ENCODE measurements around the gene ATP6V1A.

The ATP6V1A gene

GRCh38 chr3:113719758-113720157, 27.1 kb upstream of the ATP6V1A start:
- ATAC-seq = no peak
- TF ChIP-seq ZFP3 (CRISPR knock-in tag; IDR thresholded peaks at IDR 0.05) (no peak), PPARA (CRISPR knock-in tag; IDR thresholded peaks at IDR 0.05; ENCODE audit: borderline replicate concordance) (no peak), CREB5 (CRISPR knock-in tag; IDR thresholded peaks at IDR 0.05; ENCODE audit: low read depth) (no peak), RARB (CRISPR knock-in tag; IDR thresholded peaks at IDR 0.05) (no peak), TCF4 (CRISPR knock-in tag; IDR thresholded peaks at IDR 0.05; ENCODE audit: borderline replicate concordance) (no peak), PATZ1 (CRISPR knock-in tag; IDR thresholded peaks at IDR 0.05; ENCODE audit: borderline replicate concordance) (no peak), CSDC2 (CRISPR knock-in tag; IDR thresholded peaks at IDR 0.05) (no peak), ZNF8 (CRISPR knock-in tag; IDR thresholded peaks at IDR 0.05) (no peak), GLIS3 (CRISPR knock-in tag; IDR thresholded peaks at IDR 0.05) (no peak), ZC3H10 (CRISPR knock-in tag; IDR thresholded peaks at IDR 0.05) (no peak), SNAI2 (CRISPR knock-in tag; IDR thresholded peaks at IDR 0.05) (no peak), OSR1 (CRISPR knock-in tag; IDR thresholded peaks at IDR 0.05) (no peak)
- TF ChIP-seq, protein P1, sequence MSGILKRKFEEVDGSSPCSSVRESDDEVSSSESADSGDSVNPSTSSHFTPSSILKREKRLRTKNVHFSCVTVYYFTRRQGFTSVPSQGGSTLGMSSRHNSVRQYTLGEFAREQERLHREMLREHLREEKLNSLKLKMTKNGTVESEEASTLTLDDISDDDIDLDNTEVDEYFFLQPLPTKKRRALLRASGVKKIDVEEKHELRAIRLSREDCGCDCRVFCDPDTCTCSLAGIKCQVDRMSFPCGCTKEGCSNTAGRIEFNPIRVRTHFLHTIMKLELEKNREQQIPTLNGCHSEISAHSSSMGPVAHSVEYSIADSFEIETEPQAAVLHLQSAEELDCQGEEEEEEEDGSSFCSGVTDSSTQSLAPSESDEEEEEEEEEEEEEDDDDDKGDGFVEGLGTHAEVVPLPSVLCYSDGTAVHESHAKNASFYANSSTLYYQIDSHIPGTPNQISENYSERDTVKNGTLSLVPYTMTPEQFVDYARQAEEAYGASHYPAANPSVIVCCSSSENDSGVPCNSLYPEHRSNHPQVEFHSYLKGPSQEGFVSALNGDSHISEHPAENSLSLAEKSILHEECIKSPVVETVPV (CRISPR knock-in tag; IDR thresholded peaks at IDR 0.05) = no peak
- TF ChIP-seq, protein P2, sequence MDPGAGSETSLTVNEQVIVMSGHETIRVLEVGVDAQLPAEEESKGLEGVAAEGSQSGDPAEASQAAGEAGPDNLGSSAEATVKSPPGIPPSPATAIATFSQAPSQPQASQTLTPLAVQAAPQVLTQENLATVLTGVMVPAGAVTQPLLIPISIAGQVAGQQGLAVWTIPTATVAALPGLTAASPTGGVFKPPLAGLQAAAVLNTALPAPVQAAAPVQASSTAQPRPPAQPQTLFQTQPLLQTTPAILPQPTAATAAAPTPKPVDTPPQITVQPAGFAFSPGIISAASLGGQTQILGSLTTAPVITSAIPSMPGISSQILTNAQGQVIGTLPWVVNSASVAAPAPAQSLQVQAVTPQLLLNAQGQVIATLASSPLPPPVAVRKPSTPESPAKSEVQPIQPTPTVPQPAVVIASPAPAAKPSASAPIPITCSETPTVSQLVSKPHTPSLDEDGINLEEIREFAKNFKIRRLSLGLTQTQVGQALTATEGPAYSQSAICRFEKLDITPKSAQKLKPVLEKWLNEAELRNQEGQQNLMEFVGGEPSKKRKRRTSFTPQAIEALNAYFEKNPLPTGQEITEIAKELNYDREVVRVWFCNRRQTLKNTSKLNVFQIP (CRISPR knock-in tag; IDR thresholded peaks at IDR 0.05; ENCODE audit: borderline replicate concordance, low read depth) = no peak

- no peak for ATAC-seq
- no peak for TF ChIP-seq BACH2 (CRISPR knock-in tag; IDR thresholded peaks at IDR 0.05; ENCODE audit: borderline replicate concordance)
- TF ChIP-seq CSDC2 (CRISPR knock-in tag; IDR thresholded peaks at IDR 0.05) = no peak
Observed at GRCh38 chr3:113721636-113722035, 25.2 kb upstream of the ATP6V1A start.

DNA sequence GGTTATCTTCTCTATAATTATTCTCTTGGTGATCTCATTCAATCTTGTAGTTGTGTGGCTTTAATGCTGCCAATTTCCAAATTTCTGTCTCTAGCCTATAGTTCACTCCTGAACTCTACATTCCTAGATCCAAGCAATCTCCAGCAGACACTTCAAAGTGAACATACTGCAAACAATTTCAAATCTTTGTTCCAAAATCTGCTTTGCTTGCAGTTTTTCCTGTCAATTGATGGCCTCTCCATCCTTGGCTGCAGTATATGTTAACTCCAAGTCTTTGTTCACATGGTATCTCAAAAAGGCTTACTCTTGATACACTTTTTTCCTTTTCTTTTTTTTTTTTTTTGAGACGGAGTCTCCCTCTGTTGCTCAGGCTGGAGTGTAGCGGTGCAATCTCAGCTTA, 18.2 kb upstream of the ATP6V1A start:
- no peak for TF ChIP-seq ZC3H10 (CRISPR knock-in tag; IDR thresholded peaks at IDR 0.05)
- TF ChIP-seq GLIS3 (CRISPR knock-in tag; IDR thresholded peaks at IDR 0.05) = no peak
- TF ChIP-seq ZNF8 (CRISPR knock-in tag; IDR thresholded peaks at IDR 0.05) = no peak
- no peak for TF ChIP-seq ZNF565 (CRISPR knock-in tag; conservative IDR thresholded peaks at IDR 0.05; ENCODE audit: low read depth)
- TF ChIP-seq ZFP30 (CRISPR knock-in tag; IDR thresholded peaks at IDR 0.05) = no peak
- TF ChIP-seq BACH2 (CRISPR knock-in tag; IDR thresholded peaks at IDR 0.05; ENCODE audit: borderline replicate concordance) = no peak
- TF ChIP-seq PPARA (CRISPR knock-in tag; IDR thresholded peaks at IDR 0.05; ENCODE audit: borderline replicate concordance) = no peak
- no peak for TF ChIP-seq OSR1 (CRISPR knock-in tag; IDR thresholded peaks at IDR 0.05)
- no peak for TF ChIP-seq ESRRG (CRISPR knock-in tag; IDR thresholded peaks at IDR 0.05)
- TF ChIP-seq, protein P1 (CRISPR knock-in tag; IDR thresholded peaks at IDR 0.05) = no peak
- no peak for TF ChIP-seq ZFP3 (CRISPR knock-in tag; IDR thresholded peaks at IDR 0.05)
- TF ChIP-seq ZNF70 (CRISPR knock-in tag; IDR thresholded peaks at IDR 0.05) = no peak
- TF ChIP-seq ISL1 (CRISPR knock-in tag; IDR thresholded peaks at IDR 0.05) = no peak
- ATAC-seq = no peak

DNA sequence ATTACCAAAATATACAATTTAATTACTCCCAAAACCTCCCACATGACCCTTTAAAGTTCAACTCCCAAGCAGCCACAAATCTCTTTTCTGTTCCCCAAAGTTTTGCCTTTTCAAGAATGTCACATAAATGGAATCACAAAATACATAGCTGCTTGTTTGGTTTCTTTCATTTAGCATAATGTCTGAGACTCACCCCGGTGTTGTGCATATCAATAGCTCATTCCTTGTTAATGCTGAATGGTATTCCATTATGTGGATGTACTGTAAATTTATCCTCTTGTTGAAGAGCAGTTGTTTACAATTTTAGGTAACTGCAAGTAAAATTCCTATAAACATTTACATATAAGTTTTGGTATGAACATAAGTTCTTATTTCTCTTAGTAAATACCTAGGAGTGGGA, 16.3 kb upstream of the ATP6V1A start:
- no peak for ATAC-seq
- TF ChIP-seq CREB5 (CRISPR knock-in tag; IDR thresholded peaks at IDR 0.05; ENCODE audit: low read depth) = no peak
- TF ChIP-seq ARNTL (CRISPR knock-in tag; IDR thresholded peaks at IDR 0.05; ENCODE audit: borderline replicate concordance, low read depth) = no peak
- TF ChIP-seq PPARA (CRISPR knock-in tag; IDR thresholded peaks at IDR 0.05; ENCODE audit: borderline replicate concordance) = no peak
- TF ChIP-seq, protein P2 (CRISPR knock-in tag; IDR thresholded peaks at IDR 0.05; ENCODE audit: borderline replicate concordance, low read depth) = no peak
- no peak for TF ChIP-seq TOX (CRISPR knock-in tag; IDR thresholded peaks at IDR 0.05; ENCODE audit: borderline replicate concordance)
- TF ChIP-seq CSDC2 (CRISPR knock-in tag; IDR thresholded peaks at IDR 0.05) = no peak
- TF ChIP-seq, protein P3, sequence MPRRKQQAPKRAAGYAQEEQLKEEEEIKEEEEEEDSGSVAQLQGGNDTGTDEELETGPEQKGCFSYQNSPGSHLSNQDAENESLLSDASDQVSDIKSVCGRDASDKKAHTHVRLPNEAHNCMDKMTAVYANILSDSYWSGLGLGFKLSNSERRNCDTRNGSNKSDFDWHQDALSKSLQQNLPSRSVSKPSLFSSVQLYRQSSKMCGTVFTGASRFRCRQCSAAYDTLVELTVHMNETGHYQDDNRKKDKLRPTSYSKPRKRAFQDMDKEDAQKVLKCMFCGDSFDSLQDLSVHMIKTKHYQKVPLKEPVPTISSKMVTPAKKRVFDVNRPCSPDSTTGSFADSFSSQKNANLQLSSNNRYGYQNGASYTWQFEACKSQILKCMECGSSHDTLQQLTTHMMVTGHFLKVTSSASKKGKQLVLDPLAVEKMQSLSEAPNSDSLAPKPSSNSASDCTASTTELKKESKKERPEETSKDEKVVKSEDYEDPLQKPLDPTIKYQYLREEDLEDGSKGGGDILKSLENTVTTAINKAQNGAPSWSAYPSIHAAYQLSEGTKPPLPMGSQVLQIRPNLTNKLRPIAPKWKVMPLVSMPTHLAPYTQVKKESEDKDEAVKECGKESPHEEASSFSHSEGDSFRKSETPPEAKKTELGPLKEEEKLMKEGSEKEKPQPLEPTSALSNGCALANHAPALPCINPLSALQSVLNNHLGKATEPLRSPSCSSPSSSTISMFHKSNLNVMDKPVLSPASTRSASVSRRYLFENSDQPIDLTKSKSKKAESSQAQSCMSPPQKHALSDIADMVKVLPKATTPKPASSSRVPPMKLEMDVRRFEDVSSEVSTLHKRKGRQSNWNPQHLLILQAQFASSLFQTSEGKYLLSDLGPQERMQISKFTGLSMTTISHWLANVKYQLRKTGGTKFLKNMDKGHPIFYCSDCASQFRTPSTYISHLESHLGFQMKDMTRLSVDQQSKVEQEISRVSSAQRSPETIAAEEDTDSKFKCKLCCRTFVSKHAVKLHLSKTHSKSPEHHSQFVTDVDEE (CRISPR knock-in tag; IDR thresholded peaks at IDR 0.05) = no peak
- TF ChIP-seq RARB (CRISPR knock-in tag; IDR thresholded peaks at IDR 0.05) = no peak

Data from SK-N-SH treated with all-trans-retinoic acid at 6 μM for 48 hours (cell line).